Neural cell (in vitro differentiated cells): ENCODE data around the gene PCGF3.

ENCODE experiments used
- EZH2 ChIP-seq: fragments of 200-600, 300-800 bp; shearing (Covaris generic), sonication (generic); IDR thresholded peaks from 2 replicates; pipeline ENCODE4 v1.6.1; 2014; ENCODE audit warnings: antibody characterized with exemption, low read length, borderline replicate concordance, mild to moderate bottlenecking; ENCODE audit not compliant: insufficient read depth, poor library complexity, severe bottlenecking
- POLR2AphosphoS5 ChIP-seq: IDR thresholded peaks from 2 replicates; pipeline ENCODE4 v1.6.1; 2012
- RAD21 ChIP-seq: fragments of 450-650 bp; conservative IDR thresholded peaks from 2 replicates; pipeline ENCODE4 v1.6.1; 2014; ENCODE audit warnings: antibody characterized with exemption, mild to moderate bottlenecking, moderate library complexity
- SMC3 ChIP-seq: fragments of 450-650 bp; conservative IDR thresholded peaks from 2 replicates; pipeline ENCODE4 v1.6.1; 2014; ENCODE audit warnings: antibody characterized with exemption, mild to moderate bottlenecking, moderate library complexity; ENCODE audit not compliant: poor library complexity
- TAF1 ChIP-seq: IDR thresholded peaks from 2 replicates; pipeline ENCODE4 v1.6.1; 2012; ENCODE audit warnings: low read depth
- TF ChIP-seq, protein P1 (sequence below): IDR thresholded peaks from 2 replicates; pipeline ENCODE4 v1.6.1; 2012; ENCODE audit warnings: borderline replicate concordance
- TF ChIP-seq, protein P2 (sequence below): fragments of 450-650 bp; IDR thresholded peaks from 2 replicates; pipeline ENCODE4 v1.5.1; 2014; ENCODE audit warnings: antibody characterized with exemption, mild to moderate bottlenecking, moderate library complexity; ENCODE audit not compliant: poor library complexity, severe bottlenecking

DNA sequence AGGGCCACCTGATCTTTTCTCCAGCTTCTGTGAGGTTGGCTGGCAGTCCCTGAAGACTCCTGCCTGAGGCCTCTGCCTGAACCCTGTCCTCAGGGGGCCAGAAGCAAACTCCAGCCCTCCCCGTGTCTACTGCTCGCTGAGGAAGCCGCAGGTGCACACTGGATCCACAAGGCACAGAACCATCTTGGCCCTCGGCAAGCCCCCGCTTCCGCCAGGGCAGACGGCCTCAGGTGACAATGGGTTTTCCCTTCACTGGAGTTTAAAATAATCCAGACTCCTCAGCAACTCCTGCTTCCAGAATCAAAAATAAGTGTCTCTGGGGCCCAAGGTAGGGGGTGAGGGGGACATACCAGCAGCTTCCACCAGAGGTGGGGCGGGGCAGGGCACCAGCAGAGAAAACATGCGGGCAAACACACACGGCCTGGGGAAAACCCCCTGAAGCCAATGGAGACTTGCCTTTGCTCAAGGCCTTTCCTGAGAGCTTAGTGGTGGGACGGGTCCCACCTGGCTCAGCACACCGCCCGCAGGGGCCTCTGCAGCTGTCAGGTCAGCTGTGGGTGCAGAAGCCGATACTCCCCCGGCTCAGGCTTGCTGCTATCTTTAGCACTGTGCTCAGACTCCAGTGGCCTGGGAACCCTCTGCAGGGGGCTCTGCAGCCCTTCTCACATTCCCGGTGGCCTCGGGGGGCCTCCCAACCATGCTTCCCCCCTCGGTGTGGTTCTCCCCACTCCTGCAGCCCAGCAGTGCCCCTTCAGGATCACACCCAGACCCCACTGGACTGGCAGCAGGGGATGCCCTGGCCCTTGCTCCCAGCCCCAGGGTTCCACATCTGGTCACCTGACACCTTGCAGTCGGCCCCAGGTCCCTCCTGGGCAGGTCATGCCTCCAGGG is 29.4 kb upstream of the PCGF3 start:
- no peak for TF ChIP-seq TAF1
- TF ChIP-seq, protein P1, sequence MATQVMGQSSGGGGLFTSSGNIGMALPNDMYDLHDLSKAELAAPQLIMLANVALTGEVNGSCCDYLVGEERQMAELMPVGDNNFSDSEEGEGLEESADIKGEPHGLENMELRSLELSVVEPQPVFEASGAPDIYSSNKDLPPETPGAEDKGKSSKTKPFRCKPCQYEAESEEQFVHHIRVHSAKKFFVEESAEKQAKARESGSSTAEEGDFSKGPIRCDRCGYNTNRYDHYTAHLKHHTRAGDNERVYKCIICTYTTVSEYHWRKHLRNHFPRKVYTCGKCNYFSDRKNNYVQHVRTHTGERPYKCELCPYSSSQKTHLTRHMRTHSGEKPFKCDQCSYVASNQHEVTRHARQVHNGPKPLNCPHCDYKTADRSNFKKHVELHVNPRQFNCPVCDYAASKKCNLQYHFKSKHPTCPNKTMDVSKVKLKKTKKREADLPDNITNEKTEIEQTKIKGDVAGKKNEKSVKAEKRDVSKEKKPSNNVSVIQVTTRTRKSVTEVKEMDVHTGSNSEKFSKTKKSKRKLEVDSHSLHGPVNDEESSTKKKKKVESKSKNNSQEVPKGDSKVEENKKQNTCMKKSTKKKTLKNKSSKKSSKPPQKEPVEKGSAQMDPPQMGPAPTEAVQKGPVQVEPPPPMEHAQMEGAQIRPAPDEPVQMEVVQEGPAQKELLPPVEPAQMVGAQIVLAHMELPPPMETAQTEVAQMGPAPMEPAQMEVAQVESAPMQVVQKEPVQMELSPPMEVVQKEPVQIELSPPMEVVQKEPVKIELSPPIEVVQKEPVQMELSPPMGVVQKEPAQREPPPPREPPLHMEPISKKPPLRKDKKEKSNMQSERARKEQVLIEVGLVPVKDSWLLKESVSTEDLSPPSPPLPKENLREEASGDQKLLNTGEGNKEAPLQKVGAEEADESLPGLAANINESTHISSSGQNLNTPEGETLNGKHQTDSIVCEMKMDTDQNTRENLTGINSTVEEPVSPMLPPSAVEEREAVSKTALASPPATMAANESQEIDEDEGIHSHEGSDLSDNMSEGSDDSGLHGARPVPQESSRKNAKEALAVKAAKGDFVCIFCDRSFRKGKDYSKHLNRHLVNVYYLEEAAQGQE: no peak
- TF ChIP-seq, protein P2, sequence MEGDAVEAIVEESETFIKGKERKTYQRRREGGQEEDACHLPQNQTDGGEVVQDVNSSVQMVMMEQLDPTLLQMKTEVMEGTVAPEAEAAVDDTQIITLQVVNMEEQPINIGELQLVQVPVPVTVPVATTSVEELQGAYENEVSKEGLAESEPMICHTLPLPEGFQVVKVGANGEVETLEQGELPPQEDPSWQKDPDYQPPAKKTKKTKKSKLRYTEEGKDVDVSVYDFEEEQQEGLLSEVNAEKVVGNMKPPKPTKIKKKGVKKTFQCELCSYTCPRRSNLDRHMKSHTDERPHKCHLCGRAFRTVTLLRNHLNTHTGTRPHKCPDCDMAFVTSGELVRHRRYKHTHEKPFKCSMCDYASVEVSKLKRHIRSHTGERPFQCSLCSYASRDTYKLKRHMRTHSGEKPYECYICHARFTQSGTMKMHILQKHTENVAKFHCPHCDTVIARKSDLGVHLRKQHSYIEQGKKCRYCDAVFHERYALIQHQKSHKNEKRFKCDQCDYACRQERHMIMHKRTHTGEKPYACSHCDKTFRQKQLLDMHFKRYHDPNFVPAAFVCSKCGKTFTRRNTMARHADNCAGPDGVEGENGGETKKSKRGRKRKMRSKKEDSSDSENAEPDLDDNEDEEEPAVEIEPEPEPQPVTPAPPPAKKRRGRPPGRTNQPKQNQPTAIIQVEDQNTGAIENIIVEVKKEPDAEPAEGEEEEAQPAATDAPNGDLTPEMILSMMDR: no peak
- no peak for TF ChIP-seq EZH2
- no peak for TF ChIP-seq POLR2AphosphoS5
- no peak for TF ChIP-seq RAD21
- TF ChIP-seq SMC3: no peak
